Adrenal gland (tissue), 5 donors: ENCODE measurements around the gene NOX3.

Source experiments
- CTCF ChIP-seq, 6 experiments: fragments of 450-650 bp in 4 of 6; fragments of 200-600 bp in 2 of 6; sonication (generic) in 1 of 6; IDR thresholded peaks; 1 replicate in 5 of 6; 2 replicates in 1 of 6; pipeline versions ENCODE4 v1.5.1 to v1.8.0; 2016 to 2021; ENCODE audit warnings: antibody characterized with exemption in 6 of 6, mild to moderate bottlenecking in 2 of 6, moderate library complexity in 1 of 6
- POLR2A ChIP-seq, 2 donors: fragments of 450-650 bp; IDR thresholded peaks; one replicate each; pipeline ENCODE4 v1.6.1; 2017; ENCODE audit warnings: antibody characterized with exemption in 2 of 2, mild to moderate bottlenecking in 2 of 2, moderate library complexity in 1 of 2
- donor health status: DM: no; HTN: no; CAD: no.

DNA sequence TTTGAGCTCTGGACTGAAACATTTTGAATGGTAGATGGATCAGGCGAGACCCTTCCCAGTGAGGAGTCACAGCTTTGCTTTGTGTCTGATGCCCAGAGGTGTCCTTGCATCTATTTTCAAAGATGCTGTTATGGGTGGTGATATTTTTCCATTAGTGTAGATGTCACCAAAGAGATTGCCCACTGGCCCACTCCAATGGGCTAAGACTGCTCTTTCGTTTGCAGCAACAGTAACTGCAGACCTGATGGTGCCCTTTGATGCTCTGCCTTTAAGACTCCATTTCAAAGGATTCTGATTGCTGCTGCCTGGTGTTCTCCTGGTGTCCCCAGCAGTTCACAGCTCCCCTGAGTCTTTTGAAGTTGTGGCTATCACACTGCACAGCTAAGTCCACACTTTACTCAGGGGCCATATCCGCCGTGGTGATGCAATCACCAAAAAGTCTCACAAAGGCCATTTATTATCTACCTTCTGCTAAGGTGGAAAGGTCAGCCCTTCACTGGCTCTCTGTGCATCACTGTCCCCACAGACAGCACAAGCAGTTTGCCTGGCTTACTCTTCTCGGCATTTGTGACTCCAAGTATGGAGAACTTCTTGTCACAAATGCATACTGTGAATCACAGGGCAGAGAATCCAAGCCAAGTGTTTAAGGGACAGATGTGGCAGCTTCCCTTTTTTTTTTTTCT lies 56.4 kb downstream of the NOX3 start:
- no peak for TF ChIP-seq POLR2A (IDR thresholded peaks at IDR 0.05)
- TF ChIP-seq CTCF (IDR thresholded peaks at IDR 0.05), result no peak
